GM12891 (cell line): ENCODE data around the gene MEIS1.

Experiments used
- POLR2A ChIP-seq: IDR thresholded peaks from 2 replicates; pipeline ENCODE4 v1.6.1; 2011; ENCODE audit warnings: low read depth, low read length, control low read depth
- POLR2AphosphoS5 ChIP-seq: IDR thresholded peaks from 2 replicates; pipeline ENCODE4 v1.6.1; 2011; ENCODE audit warnings: low read depth, low read length, control low read depth
- POU2F2 ChIP-seq: IDR thresholded peaks from 2 replicates; pipeline ENCODE4 v1.6.1; 2011; ENCODE audit warnings: low read depth, mild to moderate bottlenecking, control low read depth, low read length, moderate library complexity
- SPI1 ChIP-seq: IDR thresholded peaks from 2 replicates; pipeline ENCODE4 v1.6.1; 2011; ENCODE audit warnings: low read depth, low read length, control low read depth

GRCh38 chr2:66507673-66508201 is 72.8 kb downstream of the MEIS1 start:
- TF ChIP-seq POLR2A (no peak), POLR2AphosphoS5 (no peak), SPI1 (no peak), POU2F2 (no peak)
